ENCODE measurements around the gene TLE4.
"Not testable (repeated sequence)": the region's sequence is repeated elsewhere in the genome, so short reads cannot be mapped to it uniquely, and the experiment has no call there.

TLE4 gene

DNA sequence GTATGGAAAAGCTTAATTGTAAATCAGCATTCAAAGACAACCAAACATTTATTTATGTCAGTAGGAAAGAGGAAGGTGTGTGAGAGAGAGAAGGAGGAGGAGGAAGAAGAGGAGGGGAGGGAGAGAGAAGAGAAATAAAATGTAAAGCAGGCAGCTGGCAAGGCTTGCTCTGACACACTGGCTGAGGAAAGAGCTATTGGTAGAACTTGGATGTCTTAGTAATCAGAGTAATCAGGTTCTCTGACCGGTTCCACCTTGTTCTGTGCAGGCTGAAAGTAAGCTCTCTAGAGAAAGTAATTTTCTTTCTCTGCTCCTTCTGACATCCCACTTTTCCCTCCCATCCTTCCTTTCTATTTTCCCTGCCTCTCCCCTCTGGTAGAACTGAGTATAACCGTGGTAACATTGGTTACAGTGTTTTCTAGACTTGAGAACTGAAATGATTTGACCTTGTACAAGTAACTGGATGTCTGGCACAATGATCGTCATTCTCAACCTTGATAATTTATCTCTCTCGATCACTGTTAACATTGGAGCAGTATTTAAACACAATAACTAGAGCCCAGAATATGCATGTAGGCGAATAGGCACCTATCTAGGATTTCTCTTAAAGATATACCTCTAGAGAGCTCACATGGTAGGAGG, 33.3 kb downstream of the TLE4 start:
- DNase-seq = no peak

DNA sequence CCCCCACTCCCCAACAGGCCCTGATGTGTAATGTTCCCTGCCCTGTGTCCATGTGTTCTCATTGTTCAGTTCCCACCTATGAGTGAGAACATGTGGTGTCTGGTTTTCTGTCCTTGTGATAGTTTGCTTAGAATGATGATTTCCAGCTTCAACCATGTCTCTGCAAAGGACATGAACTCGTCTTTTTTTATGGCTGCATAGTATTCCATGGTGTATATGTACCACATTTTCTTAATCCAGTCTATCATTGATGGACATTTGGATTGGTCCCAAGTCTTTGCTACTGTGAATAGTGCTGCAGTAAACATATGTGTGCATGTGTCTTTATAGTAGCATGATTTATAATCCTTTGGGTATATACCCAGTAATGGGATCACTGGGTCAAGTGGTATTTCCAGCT, 34.8 kb downstream of the TLE4 start:
- not testable (repeated sequence) for DNase-seq

DNA sequence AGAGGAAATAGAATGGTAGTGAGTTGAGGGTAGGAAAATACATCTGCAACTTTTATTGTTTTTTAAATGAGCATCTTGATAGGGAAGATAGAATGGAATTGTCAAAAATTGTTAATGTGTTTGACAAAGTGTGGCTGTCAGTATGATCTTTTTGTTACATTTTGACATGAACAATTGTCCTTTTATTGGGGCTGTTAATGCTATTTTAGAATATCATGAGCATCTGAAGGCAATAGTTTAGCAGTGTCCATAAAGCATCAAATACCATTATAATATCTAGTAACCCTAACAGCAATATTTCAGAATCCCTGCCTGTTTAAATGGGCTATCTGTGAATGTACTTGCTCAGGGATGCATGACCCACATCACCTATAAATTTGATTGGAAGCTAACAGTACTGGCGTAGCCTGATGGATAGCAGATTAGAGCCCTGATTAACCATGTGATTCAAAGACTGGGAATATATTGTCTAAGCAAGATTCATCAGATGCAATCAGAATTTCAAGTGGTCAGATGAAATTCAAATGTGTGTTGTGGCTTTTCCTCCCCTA, 37.8 kb downstream of the TLE4 start:
- no peak for DNase-seq

DNA sequence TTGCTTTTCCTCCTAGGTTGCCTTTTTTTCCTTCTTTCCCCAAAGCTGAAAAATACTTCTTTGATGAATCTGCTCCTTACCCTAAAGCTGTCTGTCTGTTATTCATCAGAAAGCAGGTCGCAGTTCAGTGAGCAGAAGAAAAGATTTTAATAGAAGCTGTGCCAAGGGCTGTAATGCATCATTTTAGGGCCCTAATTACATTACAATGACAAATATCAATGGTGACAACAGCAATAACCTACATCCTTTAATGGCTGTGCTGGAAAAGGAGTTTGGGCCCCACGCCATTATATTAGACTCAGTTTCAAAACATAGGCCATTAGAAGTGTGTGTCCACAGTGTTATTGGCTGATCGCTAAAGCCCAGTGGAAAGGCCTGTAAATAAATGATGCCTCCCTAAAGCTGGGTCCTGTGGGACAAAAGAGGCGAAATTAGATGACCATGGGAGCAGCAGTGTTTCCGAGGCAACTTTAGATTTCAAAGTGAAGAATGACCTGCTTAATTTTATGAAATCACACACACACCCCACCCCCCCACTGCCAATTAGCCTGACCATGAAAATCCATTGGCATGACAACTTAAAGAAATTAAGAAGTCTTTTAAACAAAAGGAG, 38.4 kb downstream of the TLE4 start:
- no peak for DNase-seq

DNA sequence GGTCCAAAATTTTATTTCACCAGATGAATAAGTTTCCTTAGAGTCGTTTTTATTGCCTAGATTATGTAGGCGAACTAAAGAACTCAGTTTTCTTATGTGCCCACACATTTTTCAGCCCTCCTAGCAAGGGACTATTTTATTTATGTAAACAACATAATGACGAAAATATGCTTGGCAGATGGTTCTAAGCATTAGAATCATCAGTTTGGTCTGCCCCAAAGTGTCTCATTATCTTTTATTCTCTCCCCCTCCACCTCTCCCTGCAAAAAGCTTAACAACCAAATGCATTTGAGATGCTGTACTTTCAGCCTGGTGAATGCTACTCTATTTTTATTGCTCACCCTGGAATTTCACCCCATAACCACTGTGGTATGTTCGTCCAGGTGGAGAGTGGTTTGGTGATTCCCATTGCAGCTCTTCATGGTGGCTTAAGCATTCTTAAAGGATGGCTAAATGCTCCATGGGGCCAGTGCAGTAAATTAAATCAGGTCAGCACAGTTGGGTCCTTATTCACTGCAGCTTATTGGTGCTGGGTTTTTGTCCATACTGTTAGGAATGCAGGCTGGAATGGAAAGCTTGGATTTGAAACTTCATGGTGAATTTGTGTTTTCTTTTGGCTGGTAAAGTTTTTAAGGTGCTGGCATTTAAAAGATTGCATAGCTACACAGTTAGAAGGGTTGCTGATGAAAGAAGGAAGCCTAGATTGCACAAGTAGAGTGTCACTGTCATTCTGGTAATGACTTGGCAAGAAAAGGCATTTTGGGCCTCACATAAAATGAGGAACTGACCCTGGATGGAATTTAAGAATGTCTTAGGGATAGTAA, 39.2 kb downstream of the TLE4 start:
- peak; percentile 81 for DNase-seq

DNA sequence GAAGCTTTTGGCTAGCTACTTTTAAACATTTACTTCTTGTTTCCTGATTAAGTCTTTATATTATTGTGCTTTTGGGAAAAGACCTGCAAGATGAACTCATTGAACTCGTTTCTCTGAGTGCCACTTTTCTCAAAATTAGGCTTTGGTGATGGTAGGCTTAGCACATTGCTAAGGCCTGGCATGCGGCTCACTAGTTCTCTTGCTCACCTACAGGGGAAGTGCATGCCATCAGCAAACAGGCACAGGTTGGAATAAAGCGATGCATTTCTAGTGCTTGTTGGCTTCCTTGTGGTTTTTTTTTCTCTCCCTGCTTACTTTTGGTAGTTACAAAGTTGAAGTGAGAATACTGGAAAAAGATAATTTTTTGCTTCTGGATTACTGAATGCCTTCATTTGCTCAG, 41.4 kb downstream of the TLE4 start:
- DNase-seq = no peak

DNA sequence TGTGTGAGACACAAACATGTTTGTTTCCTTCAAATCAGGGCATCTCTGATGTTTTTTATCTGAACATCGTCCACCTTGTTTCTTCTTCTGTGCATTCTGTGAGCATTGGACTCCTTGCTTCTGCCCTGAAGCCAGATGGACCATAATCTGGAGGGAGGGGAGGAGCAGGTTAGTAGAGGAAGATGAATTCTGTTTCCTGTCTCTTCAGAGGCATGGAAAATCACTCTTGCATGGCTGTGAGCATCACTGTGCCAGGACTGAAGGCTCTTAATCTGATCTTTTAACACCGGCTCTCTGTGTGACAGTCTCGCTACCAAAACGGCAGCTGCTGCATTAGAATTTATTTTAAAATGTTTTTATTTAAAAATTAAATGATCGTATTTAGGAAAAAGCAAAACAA, 43.3 kb downstream of the TLE4 start:
- no peak for DNase-seq

DNA sequence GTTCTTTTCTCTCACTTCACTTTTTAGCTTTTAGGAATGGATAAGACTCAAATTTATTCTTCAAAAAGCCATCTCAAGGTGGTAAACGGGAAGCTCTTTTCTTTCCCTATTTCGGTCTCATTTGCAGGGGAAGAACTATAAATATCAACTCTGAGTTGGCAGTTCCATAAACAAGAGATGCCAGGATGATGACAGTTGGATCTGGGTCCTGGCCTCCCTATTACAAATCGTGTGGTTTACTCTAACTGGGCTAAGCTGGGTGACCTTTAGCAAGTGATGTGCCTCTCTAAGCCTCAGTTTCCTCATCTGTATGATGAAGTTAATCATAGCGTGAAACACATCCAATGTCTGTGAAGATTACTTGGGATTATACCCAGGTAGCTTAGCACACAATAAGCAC, 44.2 kb downstream of the TLE4 start:
- no peak for DNase-seq

DNA sequence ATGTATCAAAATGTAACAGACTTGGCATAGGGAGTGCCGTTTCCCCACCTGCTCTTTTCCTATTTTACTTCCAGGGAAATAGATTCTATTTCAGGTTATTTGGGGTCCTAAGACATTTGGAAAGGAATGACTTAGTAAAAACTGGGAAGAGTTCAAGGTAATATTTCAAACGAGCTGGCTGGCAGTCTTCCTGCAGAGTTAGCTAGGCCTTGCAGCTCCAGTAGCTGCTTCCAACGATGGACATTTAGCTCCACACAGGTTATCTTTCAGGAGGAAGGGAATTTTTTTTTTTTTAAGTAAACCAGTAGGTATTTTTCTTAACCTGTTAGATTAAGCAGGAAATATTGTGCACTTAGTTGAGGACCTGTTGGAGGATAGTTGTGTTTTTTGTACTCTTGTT, 45.2 kb downstream of the TLE4 start:
- no peak for DNase-seq

DNA sequence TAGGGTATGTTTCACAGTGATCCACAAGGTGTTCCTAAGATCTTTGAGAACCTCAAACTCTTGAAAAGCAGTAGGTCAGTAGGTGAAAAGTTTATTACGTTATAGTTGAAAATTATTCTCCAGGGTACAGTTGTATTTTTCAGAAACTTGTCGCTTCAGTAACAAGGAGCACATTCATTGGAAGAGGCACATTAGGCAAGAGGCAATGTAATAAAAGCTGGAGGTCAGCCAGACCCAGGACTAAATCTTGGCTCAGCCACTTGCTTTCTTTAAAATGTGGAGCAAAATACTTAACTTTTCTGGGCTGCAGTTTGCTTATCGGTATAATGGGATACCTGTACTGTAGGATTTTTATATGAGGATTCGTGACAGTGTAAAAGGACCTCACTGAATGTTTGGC, 45.6 kb downstream of the TLE4 start:
- DNase-seq = no peak

DNA sequence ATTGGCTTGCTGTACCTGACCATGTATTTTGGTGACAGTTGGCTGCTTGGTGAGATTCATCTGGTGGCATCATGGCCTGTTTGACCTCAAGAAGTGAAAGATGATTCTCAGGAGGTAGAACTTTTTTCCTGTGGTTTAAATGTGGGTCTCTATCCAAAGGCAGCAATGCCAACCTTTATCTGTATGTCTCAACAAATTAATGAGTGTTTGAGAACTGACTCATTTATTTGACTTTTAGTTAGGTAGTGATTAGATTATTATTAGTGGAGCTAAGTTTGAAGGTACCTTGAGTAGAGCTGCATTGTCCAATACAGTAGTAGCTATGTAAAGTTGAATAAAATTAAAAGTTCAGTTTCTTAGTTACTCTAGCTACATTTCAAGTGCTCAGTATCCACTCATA, 48.2 kb downstream of the TLE4 start:
- no peak for DNase-seq

DNA sequence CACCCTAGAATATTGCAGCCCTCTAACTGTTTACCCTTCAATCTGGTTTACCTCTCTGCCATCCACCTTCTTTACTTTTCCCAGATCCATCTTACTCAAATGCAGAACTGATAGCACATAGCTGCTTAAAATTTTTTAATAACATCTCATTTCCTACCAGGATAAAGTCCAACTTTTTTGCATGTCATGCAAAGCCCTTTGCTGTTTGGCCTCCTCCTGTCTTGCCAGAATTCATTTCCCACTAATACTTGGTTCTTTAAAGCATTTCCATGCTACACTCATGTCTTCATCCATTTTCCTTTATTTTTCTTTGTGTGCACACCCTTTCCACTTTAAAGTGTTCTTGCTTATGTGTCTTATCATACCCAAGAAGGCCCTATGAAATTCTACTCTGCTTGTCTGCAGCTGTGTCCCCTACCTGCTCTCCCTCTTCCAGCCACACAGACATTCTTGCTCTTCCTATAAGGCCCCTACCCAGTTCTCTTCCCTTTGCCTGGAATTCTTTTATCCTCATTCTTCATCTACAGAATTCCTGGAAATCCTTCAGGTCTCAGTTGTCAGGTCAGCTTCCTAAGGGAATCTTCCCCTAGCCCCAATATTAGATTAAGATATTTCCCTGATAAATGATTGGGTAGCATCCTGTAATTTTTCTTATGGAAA, 50.3 kb downstream of the TLE4 start:
- no peak for DNase-seq

DNA sequence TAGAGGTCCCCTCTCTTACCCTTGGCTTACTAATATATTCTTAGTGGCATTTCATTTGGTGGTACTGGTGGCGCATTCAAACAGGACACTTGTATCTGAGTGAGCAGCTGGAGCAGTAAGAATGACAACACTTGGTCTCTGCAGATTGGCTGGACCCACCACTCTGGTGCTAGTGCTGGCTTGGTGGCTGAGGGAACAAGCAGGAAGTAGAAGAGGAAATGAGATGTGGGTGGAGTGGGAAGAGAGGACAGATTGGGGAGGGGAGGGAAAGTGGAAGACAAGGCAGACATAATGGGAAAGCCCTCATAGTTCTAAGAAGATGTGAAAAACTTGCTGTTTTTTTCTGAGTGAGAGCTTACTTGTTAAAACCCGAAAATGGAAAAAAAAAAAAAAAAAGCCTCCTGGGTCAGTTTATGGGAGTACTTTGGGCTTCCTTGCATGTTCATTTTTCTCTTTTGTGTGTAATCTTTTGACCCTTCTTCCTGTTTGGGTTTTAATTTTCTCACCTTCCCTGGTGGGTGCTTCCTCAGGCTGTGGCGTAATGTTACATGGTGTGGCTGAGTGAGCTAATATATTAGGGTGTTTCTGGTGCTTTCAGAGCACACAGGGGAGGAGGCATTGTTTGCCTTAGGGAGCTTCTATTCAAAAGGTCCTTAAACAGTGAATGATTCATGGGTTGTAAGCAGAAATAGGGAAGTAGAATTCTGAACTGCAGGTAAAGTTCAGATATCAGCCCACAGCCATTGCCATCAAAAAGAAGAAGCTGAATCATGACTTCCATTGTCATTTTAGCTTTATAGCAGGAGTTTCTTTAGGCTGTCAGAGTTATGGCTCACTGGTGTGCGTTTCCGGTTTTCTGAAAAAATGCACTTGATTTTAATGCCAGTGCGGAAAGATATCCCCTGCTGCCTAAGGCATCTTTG, 52.3 kb downstream of the TLE4 start:
- peak; percentile 85 for DNase-seq

DNA sequence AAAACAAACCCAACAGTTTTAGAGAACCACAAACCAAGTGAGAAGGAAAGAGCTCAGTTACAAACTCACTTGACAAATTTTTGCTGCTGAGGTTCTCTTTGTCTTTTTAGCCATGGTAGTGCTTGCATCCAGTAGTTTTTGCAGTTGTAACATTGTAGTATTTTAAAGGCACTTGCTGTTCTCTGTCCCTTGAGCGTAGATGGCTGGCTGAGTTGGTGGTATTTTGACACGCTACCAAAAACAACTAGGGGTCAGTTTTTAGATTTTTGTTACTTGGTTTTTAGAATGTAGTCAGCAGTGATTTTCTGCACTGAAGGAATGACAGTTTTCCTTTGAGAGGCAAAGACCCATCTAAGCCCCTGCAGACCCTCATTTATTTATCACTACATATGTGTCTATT, 58.0 kb downstream of the TLE4 start:
- no peak for DNase-seq

DNA sequence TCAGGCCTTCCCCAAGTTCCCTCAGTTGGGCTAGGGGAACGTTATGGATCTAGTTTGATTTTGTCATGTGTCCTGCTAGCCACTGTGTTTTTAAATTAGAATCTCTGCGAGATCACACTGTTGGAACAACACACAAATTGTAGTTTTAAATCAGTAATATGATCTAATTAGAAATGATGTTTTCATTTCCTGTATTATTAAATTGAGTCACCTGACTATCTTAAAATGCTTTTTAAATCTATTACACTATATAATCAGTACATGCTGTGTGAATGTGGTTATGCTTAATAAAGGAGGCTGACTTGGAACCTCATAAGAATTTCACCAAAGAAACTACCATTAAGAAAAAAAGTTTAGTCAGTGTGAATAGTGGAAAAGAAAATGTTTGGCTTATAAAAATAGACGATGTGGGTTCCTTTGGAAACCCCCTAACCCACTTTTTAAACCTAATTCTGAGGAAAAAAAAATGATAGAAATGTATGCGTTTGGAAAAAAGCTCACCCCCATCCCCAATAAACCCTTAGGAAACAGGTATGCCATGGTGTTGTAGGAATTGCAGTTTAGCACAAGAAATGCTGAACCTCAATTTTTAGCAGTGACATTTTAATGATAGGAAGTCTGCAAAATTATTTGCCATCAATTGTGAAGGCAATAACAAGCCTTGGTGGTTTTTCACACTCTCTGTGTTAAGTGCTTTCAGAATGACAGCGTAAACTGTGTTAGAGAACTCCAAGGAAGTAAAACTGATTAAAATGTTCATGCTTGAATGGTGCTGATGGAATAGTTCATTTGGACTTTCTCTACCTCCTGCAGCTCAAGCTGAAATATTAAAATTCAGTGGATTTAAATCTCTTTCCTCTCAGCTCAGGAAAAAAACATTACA, 59.0 kb downstream of the TLE4 start:
- no peak for DNase-seq

DNA sequence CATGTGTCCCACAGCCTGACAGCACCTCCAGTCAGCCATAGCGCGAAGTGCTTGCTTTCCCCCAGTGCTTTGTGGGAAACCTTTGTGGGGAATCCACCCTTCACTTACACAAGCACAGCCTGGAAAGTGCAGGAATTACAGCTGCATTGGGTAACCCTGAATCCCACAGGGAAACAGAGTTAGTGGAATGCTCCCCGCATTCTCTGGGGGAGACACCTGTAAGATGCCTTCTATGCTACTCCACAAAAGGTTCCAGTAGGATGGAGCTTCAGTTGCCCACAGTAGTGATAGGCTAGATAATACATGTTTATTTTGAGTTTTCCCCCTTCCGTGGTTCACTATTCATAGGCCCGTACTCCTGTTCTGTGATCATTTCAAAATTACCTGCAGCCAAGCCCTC, 60.3 kb downstream of the TLE4 start:
- DNase-seq = no peak

DNA sequence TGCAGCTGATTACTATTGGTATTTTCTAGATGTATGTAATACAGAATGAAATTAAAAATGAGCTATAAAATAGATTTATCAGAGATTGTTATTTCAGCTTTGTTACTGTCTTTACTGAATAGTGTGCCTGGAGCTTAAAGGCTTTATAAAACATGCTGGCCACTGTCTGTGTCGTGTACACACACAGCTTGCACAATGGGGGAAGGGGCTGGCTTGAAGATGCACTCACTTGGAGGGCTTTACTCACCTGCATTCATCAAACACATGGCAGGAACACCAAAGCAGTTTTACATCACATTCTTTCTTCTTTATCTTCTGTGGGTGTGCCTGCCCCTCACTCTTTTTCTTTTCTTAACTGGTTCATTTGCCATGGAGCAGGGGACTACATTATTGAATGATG, 60.9 kb downstream of the TLE4 start:
- no peak for DNase-seq

DNA sequence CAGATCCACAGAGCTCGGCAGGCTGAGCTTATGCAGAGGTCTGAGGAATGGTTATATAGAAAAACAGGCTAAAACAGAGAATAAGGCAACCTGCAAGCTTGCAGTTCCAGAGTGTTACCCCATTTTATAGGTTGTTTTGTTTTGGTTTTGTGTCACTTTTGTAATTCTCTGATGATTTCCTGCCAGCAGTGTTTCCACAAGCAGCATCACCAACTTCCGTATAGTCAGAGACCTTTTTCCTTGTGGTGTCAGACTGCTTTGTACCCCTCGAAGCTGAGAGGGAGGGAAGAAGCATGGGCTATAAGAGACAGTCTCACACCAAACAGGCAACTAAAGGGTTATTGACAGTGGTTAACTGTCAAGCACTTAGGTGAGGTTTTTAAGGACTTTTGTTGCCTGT, 61.8 kb downstream of the TLE4 start:
- DNase-seq = no peak

DNA sequence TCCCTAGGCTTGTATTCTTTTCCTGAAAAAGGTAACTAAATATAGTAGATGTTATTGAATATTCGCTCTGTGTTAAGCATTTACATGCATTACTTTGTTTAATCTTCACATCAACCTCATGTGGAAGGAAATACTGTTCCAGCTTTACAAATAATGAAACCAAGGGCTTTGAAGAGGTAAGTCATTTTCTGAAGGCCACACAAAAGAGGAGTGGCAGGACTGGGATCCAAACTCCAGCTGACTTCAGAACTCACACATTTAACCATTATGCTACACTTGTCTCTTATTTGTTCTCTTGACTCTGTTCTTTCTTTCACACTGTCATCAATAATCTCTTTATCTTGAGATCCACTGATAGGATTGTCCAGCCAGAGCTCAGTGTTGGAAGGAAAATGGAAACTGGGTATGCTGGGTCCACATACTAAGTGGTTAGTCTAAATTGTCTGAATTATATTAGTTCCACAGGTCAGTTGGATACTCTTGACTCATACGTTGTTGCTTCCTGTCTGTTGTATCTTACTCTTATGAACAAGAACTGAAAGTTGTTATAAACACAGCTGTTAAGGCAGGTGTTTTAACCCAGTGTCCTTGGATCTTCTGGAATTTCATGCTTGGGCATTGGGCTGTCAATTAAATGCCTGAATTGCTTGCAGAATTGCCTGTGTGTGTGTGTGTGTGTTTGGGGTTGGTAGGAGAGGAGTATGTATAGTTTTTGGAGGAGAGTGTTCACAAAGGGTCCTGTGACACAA, 65.6 kb downstream of the TLE4 start:
- no peak for DNase-seq

DNA sequence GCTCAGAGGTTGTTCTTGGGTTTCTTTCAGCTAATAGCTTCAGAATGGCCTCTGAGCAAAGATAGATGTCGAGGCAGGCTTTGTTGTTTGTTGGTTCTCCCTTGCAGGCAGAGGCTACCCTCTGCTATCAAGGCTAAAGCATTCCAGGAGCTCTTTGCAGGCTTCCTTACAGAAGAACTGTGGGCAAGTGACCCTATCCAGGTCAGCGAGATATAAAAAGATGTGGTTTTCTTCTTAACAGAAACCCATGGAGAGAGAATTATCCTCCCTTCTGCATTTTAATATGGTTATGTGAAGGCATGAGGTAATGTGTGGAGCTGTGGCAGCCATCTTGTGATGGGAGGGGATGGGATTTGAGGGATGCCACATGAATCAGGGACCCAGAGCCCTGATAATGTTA, 67.0 kb downstream of the TLE4 start:
- no peak for DNase-seq

DNA sequence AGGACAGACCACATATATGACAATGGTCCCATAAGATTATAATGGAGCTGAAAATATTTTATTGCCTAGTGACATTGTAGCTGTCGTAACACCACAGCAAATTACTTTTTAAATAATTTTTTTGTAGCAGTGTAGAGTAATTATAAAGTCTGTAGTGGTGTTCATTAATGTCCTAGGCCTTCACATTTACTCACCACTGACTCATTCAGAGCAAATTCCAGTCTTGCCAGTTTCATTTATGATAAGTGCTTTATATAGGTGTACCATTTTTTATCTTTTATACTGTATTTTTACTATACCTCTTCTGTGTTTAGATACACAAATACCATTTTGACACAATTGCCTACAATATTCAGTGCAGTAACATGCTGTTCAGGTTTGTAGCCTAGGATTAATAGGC, 67.6 kb downstream of the TLE4 start:
- no peak for DNase-seq
